Daoy (cell line): ENCODE results near the gene RGS12. TPM values are rescaled to one million over a fixed set of nuclear protein-coding genes. Genes with fewer than 3 reads are reported as not detected.

Source experiments
- DNase-seq: peaks from one replicate; pipeline ENCODE4 v3.0.0-alpha.2; 2015; ENCODE audit warnings: low read depth
- total RNA-seq: library from RNA; depleted of rRNA; stranded (reverse); fragments of >200 nt; shearing (Covaris generic); gene quantifications from 2 replicates; pipeline ENCODE4 v1.2.3, GENCODE V29; 2014

The RGS12 gene
- total RNA-seq, 1 experiment from 2014 or later = 15.1 TPM

GRCh38 chr4:3254302-3255131 is 38.3 kb upstream of the RGS12 start:
- no peak for DNase-seq

GRCh38 chr4:3255611-3256186 is 37.1 kb upstream of the RGS12 start:
- no peak for DNase-seq

DNA sequence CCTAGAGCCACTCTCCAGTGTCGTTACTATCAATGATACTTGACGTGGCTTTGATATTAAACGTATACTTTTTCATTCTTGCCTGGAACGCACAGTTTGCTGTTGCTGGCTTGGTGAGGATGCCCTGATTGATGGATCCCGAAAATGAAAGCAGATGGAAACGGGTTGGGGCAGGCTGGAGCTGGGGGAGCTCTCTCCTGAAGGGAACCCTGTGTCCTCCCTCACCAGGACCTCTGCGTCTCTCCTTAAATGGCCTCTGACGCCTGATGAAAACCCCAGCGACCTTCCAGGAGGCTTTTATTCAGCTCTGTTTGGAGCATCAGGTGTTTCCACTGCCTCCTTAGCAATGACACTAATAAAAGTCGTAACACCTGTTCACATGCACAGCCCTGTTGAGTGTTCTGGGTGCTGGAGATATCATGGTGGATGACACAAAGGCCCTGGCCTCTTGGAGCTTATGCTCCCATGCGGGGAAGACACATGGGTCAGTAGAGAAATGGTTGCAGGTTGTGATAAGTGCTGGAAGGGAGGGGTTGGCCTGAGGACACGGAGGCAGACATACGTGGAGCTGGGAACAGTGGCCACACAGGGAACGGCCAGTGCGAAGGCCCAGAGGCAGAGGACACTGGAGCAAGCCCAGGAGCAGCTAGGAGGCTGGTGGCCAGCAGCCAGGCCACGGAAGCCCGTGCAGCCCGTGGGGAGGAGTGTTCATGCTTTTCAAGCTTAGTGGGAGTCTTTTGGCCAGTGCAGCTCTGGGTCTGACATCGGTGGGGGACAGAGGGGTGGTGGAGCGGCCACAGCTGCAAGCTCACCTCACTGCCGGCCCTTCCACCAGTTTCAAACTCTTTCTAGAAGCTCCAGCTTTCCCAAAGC is 36.4 kb upstream of the RGS12 start:
- DNase-seq = no peak

DNA sequence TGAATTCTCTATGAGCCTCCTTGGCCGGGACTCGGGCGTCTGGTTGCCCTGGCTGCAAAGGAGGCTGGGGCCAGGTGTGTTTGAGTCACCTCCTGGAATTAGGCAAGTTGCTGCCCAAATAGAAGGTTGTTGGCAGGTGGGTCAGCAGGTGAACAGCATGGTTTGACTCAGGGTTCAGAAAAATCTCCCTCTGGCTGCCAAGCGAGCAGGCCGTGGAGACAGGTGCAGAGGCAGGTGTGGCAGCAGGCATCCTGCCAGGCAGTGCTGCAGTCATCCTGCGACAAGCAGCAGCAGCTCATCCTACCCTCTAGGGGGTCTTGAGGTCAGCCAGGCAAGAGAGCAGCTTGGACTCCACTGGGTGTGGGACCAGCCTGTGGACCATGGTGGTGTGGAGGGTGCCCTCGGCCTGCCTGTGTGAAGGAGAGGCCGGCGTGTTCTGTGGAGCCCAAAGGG is 35.7 kb upstream of the RGS12 start:
- DNase-seq = no peak

- DNase-seq = peak; percentile 76
Measured at GRCh38 chr4:3257556-3258482, 35.0 kb upstream of the RGS12 start.

- peak; percentile 1 for DNase-seq
Measured at GRCh38 chr4:3261411-3262207, 31.2 kb upstream of the RGS12 start.

- DNase-seq = no peak
Measured at GRCh38 chr4:3262208-3263052, 30.4 kb upstream of the RGS12 start.

DNA sequence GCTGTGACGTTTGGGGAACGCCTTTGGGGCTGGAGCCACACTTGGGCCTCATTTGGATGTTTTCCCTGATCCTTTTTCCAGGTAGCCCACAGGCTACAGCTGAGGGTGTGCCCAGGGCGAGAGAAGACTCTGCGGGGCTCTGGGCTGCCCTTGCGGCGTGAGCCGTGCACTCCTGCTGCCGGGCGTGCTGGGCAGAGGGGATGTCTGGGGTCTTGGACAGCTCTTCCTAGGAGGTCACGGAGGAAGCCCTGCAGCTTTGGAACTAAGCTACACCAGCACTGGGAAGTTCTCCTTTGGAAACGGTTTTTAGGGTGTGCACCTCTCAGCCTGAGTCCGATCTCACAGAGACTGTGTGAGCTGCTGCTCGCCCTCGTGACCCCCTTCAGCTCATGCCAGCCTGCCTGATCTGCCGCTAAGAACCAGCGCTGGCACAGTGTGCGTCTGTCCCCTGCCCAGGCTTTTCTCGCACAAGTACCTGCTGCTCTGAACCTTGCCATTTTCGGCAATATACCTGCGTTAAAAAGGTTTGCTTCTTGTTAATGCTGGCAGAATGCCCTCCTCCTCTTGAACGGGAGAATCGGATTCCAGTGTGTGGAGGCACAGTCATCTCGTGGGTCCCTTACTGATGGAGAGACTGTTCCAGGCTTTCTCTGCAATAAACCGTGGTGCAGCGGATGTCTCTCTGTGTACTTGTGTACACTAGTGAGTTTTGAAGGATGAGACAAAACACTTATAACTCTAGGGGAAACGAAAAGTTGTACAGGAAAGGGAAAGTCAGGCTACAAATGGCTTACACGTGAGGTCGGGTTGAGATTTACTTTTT is 29.6 kb upstream of the RGS12 start:
- no peak for DNase-seq

GRCh38 chr4:3263876-3264193 is 29.0 kb upstream of the RGS12 start:
- DNase-seq = no peak

DNA sequence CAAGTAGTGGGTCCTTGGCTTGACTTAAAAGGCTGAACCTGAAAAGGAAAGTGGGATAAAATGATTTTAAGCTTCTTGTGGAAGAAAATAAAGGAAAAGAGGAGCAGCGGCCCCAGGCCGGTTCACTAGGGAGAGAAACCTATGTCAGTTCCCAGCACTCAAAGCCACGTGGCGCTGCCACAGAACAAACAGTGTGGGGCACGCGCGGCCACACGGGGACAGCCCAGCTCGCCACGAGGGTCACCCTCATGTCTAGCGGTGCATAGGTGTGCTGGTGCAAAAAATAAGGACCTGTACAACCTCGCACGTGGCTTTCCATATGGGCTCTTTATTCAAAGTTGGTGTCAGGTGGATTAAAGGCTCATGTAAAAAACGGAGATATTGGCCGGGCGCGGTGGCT is 26.7 kb upstream of the RGS12 start:
- no peak for DNase-seq

GRCh38 chr4:3267576-3268394 is 25.0 kb upstream of the RGS12 start:
- no peak for DNase-seq

DNA sequence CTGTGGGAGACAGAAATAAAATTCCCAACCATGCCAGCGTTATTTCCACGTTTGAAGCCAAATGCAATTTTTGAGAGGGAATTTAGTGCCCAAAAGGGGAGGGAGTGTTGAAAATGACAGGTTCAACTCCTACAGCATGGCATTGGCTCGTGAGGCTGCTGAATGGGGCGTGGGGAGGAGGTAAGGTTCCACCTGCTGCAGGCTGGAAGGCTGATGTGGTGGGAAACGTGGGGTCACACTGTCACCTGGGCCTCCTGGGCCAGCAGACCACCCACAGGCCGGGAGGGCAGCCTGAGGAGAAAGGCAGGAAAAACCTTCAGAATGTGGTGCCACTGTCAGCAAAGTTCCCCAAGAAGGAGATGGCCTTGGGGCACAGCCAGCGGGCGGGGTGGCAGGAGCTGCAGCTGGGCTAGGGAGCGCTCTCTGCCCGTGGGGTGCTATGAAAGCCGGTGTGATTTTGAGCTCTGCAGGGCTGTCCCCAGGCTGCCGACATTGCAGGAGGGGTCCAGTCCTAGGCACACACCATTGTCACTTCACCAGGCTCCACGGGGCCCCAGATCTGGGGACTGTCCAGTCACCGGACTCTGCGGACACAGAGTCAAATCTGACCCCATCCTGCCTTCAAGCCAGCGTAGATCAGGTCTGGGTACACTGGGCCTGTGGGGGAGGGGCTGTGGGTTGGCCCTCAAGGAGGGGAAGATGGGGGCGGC is 24.3 kb upstream of the RGS12 start:
- DNase-seq = no peak

GRCh38 chr4:3269105-3269927 is 23.5 kb upstream of the RGS12 start:
- DNase-seq = no peak

GRCh38 chr4:3269991-3270611 is 22.7 kb upstream of the RGS12 start:
- DNase-seq = no peak

DNA sequence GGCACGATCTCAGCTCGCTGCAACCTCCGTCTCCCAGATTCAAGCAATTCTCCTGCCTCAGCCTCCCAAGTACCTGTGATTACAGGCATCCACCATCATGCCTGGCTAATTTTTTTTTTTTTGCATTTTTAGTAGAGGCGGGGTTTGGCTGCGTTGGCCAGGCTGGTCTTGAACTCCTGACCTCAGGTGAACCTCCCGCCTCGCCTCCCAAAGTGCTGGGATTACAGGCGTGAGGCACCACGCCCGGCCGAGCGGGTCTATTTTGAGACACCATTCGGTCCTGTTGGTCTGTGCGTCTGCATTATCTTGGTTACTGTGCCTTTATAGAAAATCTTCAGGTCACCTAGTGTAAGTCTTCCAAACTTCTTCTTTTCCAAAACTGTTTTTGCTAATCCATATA is 21.7 kb upstream of the RGS12 start:
- no peak for DNase-seq

GRCh38 chr4:3276986-3277385 is 15.8 kb upstream of the RGS12 start:
- DNase-seq = peak; percentile 85
